Neural progenitor cell (in vitro differentiated cells): ENCODE measurements around the gene DOCK3. TPM values are rescaled to one million over a fixed set of nuclear protein-coding genes. Genes with fewer than 3 reads are reported as not detected.
A peak's percentile ranks its signal among the peaks of the same experiment; 100 is the strongest.

Experiments used
- DNase-seq: peaks from one replicate; pipeline ENCODE4 v3.0.0-alpha.2; 2016; ENCODE audit warnings: low spot score
- H2AFZ ChIP-seq: fragments of 200-600 bp; sonication (generic); replicated peaks from 2 replicates; pipeline ENCODE4 v1.6.1; 2016; ENCODE audit warnings: antibody characterized with exemption
- H3F3A ChIP-seq: fragments of 200-600 bp; sonication (generic); 2 replicates; pipeline ENCODE4 v1.6.1; 2016; ENCODE audit warnings: antibody characterized with exemption, low read depth
- H3K27ac ChIP-seq: fragments of 200-600 bp; sonication (generic); 2 replicates; pipeline ENCODE4 v1.5.1; 2016; ENCODE audit warnings: mild to moderate bottlenecking
- H3K27me3 ChIP-seq: fragments of 200-600 bp; sonication (generic); 2 replicates; pipeline ENCODE4 v1.6.1; 2016; ENCODE audit warnings: mild to moderate bottlenecking, moderate library complexity
- H3K36me3 ChIP-seq: fragments of 200-600 bp; sonication (generic); 2 replicates; pipeline ENCODE4 v1.5.1; 2016
- H3K4me1 ChIP-seq: fragments of 200-600 bp; sonication (generic); 2 replicates; pipeline ENCODE4 v1.6.1; 2016; ENCODE audit warnings: mixed run types
- H3K4me2 ChIP-seq: fragments of 200-600 bp; sonication (generic); 2 replicates; pipeline ENCODE4 v1.6.1; 2016
- H3K4me3 ChIP-seq: fragments of 200-600 bp; sonication (generic); 2 replicates; pipeline ENCODE4 v1.5.1; 2016
- H3K79me2 ChIP-seq: fragments of 200-600 bp; sonication (generic); 2 replicates; pipeline ENCODE4 v1.6.1; 2016; ENCODE audit warnings: low read depth
- H3K9ac ChIP-seq: fragments of 200-600 bp; sonication (generic); 2 replicates; pipeline ENCODE4 v1.6.1; 2016
- H3K9me3 ChIP-seq: fragments of 200-600 bp; sonication (generic); 2 replicates; pipeline ENCODE4 v1.5.1; 2016; ENCODE audit warnings: low read depth
- H4K20me1 ChIP-seq: fragments of 200-600 bp; sonication (generic); 2 replicates; pipeline ENCODE4 v1.6.1; 2016; ENCODE audit warnings: low read depth
- H3K27ac Mint-ChIP-seq: 3 replicates; pipeline ENCODE4 v1.8.0; 2021; ENCODE audit warnings: mixed read lengths
- H3K27me3 Mint-ChIP-seq: 2 replicates; pipeline ENCODE4 v1.8.0; 2022; ENCODE audit warnings: low read depth, mild to moderate bottlenecking, inconsistent platforms, moderate library complexity, mixed read lengths; ENCODE audit not compliant: insufficient read depth
- H3K36me3 Mint-ChIP-seq: 3 replicates; pipeline ENCODE4 v1.8.0; 2021; ENCODE audit warnings: mixed read lengths
- H3K4me1 Mint-ChIP-seq: 3 replicates; pipeline ENCODE4 v1.8.0; 2021; ENCODE audit warnings: mixed read lengths
- H3K4me3 Mint-ChIP-seq: 3 replicates; pipeline ENCODE4 v1.8.0; 2021; ENCODE audit warnings: mild to moderate bottlenecking, moderate library complexity, mixed read lengths
- H3K9me3 Mint-ChIP-seq: 3 replicates; pipeline ENCODE4 v1.8.0; 2020; ENCODE audit warnings: mixed read lengths
- EZH2 ChIP-seq: fragments of 200-600 bp; sonication (generic); IDR thresholded peaks from 2 replicates; pipeline ENCODE4 v1.6.1; 2017; ENCODE audit warnings: antibody characterized with exemption, mild to moderate bottlenecking, moderate library complexity
- EZH2phosphoT487 ChIP-seq: fragments of 200-600 bp; sonication (generic); IDR thresholded peaks from 2 replicates; pipeline ENCODE4 v1.6.1; 2017; ENCODE audit warnings: antibody characterized with exemption
- total RNA-seq: library from RNA; depleted of rRNA; stranded (reverse); fragments of >200 nt; gene quantifications from 2 replicates; pipeline ENCODE4 v1.2.3, GENCODE V29; 2015; ENCODE audit warnings: low replicate concordance
- TF ChIP-seq, protein P1 (sequence below): fragments of 200-600 bp; sonication (generic); IDR thresholded peaks from 2 replicates; pipeline ENCODE4 v1.5.1; 2017; ENCODE audit warnings: antibody characterized with exemption, mild to moderate bottlenecking

DOCK3 gene
- total RNA-seq, 1 donor from 2014 or later, result 10.7 TPM

DNA sequence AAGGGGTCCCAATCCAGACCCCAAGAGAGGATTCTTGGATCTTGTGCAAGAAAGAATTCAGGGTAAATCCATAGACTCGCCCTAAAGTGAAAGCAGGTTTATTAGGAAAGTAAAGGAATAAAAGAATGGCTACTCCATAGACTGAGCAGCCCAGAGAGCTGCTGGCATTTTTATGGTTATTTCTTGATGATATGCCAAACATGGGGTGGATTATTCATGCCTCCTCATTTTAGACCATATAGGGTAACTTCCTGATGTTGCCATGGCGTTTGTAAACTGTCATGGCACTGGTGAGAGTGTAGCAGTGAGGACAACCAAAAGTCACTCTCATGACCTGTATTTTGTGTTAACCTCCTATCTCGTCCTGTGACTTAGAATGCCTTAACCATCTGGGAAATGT, 142.2 kb downstream of the DOCK3 start:
- H3K27me3 ChIP-seq, result no peaks in the 10 kb centered on the region
- TF ChIP-seq, protein P1, sequence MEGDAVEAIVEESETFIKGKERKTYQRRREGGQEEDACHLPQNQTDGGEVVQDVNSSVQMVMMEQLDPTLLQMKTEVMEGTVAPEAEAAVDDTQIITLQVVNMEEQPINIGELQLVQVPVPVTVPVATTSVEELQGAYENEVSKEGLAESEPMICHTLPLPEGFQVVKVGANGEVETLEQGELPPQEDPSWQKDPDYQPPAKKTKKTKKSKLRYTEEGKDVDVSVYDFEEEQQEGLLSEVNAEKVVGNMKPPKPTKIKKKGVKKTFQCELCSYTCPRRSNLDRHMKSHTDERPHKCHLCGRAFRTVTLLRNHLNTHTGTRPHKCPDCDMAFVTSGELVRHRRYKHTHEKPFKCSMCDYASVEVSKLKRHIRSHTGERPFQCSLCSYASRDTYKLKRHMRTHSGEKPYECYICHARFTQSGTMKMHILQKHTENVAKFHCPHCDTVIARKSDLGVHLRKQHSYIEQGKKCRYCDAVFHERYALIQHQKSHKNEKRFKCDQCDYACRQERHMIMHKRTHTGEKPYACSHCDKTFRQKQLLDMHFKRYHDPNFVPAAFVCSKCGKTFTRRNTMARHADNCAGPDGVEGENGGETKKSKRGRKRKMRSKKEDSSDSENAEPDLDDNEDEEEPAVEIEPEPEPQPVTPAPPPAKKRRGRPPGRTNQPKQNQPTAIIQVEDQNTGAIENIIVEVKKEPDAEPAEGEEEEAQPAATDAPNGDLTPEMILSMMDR, result no peak
- TF ChIP-seq EZH2 (no peak), EZH2phosphoT487 (no peak)
- no peaks in the 10 kb centered on the region for H4K20me1 ChIP-seq
- H3K4me1 Mint-ChIP-seq, result peaks cover 11% of the 10 kb centered on the region
- no peaks in the 10 kb centered on the region for H3K27me3 Mint-ChIP-seq
- no peaks in the 10 kb centered on the region for H3K9me3 ChIP-seq
- H3K4me3 Mint-ChIP-seq, result no peak overlapping the region
- DNase-seq, result no peak
- peaks cover 25% of the 10 kb centered on the region for H3K4me1 ChIP-seq
- H3K9me3 Mint-ChIP-seq, result peaks cover 2% of the 10 kb centered on the region
- H3K36me3 ChIP-seq, result no peaks in the 10 kb centered on the region
- H3K79me2 ChIP-seq, result peaks cover 14% of the 10 kb centered on the region
- peaks cover 22% of the 10 kb centered on the region for H3F3A ChIP-seq
- peak overlapping the region; percentile 77 for H3K27ac ChIP-seq
- peak overlapping the region; percentile 62 for H3K4me2 ChIP-seq
- no peak overlapping the region for H3K4me3 ChIP-seq
- no peak overlapping the region for H3K9ac ChIP-seq
- no peak overlapping the region for H2AFZ ChIP-seq
- H3K36me3 Mint-ChIP-seq, result no peaks in the 10 kb centered on the region
- no peak overlapping the region for H3K27ac Mint-ChIP-seq

DNA sequence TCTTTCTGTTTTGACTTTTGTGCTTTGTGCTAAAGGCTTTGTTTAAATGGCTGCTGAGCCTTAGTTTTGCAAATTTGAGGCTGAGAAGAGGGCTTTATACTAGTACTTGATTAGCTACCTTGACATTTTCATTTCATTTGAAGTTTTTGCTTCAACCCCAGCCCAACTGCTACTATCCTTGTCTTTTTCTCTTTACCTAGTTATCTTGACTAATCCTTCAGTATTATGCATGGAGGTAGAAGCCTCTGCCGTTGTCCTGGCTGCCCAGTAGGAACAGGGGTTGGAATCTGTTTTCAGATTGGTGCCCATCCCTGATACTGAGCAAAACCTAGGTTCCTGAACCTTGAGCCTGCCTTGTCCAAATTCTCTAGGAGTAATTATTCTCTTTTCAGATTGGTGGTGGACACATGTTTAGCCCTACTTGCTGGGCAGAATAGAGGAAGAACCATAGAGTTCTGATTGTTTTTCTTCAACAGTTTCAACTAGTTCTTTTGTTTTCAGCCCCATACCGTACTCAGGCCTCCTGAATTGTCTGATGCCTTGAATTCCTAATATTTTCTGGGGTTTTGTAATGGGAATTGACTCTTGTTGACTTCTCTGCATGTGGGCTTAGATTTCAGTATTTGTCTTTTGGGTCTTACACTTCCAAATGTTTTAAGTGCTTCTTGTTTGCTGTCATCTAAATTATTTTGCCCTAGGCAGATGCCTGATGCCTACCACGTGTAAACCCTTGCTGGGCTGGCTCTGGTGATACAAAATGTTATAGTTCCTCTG, 143.2 kb downstream of the DOCK3 start:
- H2AFZ ChIP-seq, result no peak overlapping the region
- TF ChIP-seq, protein P1, result no peak
- TF ChIP-seq EZH2phosphoT487, result no peak
- TF ChIP-seq EZH2, result no peak
- no peak overlapping the region for H3K4me3 ChIP-seq
- DNase-seq, result no peak
- peaks cover 22% of the 10 kb centered on the region for H3F3A ChIP-seq
- H3K27ac ChIP-seq, result peak overlapping the region; percentile 77
- Mint-ChIP-seq H3K27ac (peak overlapping the region; percentile 15), H3K4me3 (no peak overlapping the region), H3K9me3 (peaks cover 2% of the 10 kb centered on the region), H3K4me1 (peaks cover 11% of the 10 kb centered on the region), H3K36me3 (no peaks in the 10 kb centered on the region), H3K27me3 (no peaks in the 10 kb centered on the region)
- H3K79me2 ChIP-seq, result peaks cover 14% of the 10 kb centered on the region
- no peaks in the 10 kb centered on the region for H3K36me3 ChIP-seq
- H3K9ac ChIP-seq, result no peak overlapping the region
- peaks cover 20% of the 10 kb centered on the region for H3K4me1 ChIP-seq
- no peaks in the 10 kb centered on the region for H3K27me3 ChIP-seq
- H4K20me1 ChIP-seq, result no peaks in the 10 kb centered on the region
- peak overlapping the region; percentile 62 for H3K4me2 ChIP-seq
- no peaks in the 10 kb centered on the region for H3K9me3 ChIP-seq

DNA sequence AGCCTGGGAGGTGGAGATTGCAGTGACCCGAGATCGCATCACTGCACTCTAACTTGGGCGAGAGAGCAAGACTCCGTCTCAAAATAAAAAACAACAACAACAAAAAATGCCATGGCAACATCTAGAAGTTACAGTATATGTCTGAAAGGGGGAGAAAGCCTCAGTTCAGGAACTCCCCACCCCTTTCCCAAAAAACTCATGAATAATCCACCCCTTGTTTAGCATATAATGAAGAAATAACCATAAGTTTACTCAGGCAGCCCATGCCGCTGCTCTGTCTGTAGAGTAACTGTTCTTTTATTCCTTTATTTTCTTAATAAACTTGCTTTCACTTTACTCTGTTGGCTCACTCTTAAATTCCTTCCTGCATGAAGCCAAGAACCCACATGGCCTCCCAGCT, 145.2 kb downstream of the DOCK3 start:
- no peaks in the 10 kb centered on the region for H3K36me3 ChIP-seq
- H3K9me3 ChIP-seq, result no peaks in the 10 kb centered on the region
- peaks cover 22% of the 10 kb centered on the region for H3F3A ChIP-seq
- Mint-ChIP-seq H3K36me3 (no peaks in the 10 kb centered on the region), H3K4me1 (peaks cover 11% of the 10 kb centered on the region), H3K4me3 (no peak overlapping the region), H3K9me3 (peaks cover 2% of the 10 kb centered on the region), H3K27ac (no peak overlapping the region), H3K27me3 (no peaks in the 10 kb centered on the region)
- TF ChIP-seq, protein P1, result no peak
- TF ChIP-seq EZH2 (no peak), EZH2phosphoT487 (no peak)
- H3K27me3 ChIP-seq, result no peaks in the 10 kb centered on the region
- no peak overlapping the region for H2AFZ ChIP-seq
- no peak for DNase-seq
- peaks cover 20% of the 10 kb centered on the region for H3K4me1 ChIP-seq
- peaks cover 14% of the 10 kb centered on the region for H3K79me2 ChIP-seq
- H3K4me3 ChIP-seq, result no peak overlapping the region
- H3K9ac ChIP-seq, result no peak overlapping the region
- no peak overlapping the region for H3K27ac ChIP-seq
- H3K4me2 ChIP-seq, result no peak overlapping the region
- H4K20me1 ChIP-seq, result no peaks in the 10 kb centered on the region
